Measurements from ENCODE around the gene PDE6D. TPM values are rescaled to one million over a fixed set of nuclear protein-coding genes. Genes with fewer than 3 reads are reported as not detected.

The PDE6D gene
- total and polyA plus RNA-seq, 2 of the 13 experiments (the other 11 are each of a cell fraction or from before 2014, with no cell fraction given), result 14.1 to 23.2 TPM

DNA sequence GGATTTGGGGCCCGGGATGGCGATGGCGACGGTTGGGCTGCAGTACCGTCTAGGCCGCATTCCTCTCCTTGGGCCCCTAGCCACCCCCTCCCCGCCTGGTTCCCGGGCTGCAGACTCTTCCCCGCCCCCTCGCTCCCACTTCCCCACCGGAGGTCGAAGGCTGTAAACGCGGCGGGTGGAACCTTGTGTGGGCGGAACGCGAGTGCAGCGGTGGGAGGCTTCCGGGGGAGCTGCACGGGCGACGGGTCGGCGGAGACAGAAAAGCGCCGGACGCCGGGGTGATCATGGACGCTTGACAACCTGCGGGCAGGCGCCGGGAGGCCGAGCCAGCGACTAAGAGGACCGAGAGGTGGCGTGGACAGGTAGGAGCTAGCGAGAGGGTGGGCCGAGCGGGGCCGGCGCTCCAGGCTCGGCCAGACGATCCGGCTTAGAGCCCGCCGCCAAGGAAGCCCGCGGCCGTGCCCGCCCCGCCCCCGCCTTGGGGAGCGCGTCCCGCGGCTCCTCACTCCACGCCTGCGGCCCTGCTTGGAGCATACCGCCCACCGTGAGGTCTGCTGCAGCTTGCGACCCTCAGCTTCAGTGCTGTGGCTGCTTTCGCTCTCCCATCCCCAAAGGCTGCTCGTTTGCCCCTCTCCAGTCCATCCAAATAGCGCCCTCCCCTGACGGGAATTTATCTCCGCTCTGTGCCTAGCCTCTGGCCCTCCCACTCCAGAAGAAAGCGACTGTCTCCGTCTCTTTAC, 5.3 kb upstream of the PDE6D start, which contains the start of gene COPS7B (continued):
- peak; percentile 96 for TF ChIP-seq TGIF2 (CRISPR knock-in tag; IDR thresholded peaks at IDR 0.05)
- peak; percentile 85 for TF ChIP-seq ZNF782 (CRISPR knock-in tag; IDR thresholded peaks at IDR 0.05; ENCODE audit: borderline replicate concordance)
- no peak for TF ChIP-seq JDP2 (CRISPR knock-in tag; IDR thresholded peaks at IDR 0.05; ENCODE audit: borderline replicate concordance)
- TF ChIP-seq, protein P1, sequence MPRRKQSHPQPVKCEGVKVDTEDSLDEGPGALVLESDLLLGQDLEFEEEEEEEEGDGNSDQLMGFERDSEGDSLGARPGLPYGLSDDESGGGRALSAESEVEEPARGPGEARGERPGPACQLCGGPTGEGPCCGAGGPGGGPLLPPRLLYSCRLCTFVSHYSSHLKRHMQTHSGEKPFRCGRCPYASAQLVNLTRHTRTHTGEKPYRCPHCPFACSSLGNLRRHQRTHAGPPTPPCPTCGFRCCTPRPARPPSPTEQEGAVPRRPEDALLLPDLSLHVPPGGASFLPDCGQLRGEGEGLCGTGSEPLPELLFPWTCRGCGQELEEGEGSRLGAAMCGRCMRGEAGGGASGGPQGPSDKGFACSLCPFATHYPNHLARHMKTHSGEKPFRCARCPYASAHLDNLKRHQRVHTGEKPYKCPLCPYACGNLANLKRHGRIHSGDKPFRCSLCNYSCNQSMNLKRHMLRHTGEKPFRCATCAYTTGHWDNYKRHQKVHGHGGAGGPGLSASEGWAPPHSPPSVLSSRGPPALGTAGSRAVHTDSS (CRISPR knock-in tag; conservative IDR thresholded peaks at IDR 0.05), result peak; percentile 91
- peak; percentile 96 for TF ChIP-seq ZNF124 (CRISPR knock-in tag; IDR thresholded peaks at IDR 0.05)
- peak; percentile 76; the same call in 1 of the 2 replicates for TF ChIP-seq GTF2F1 (IDR thresholded peaks at IDR 0.05; ENCODE audit: low read length)
- TF ChIP-seq SIN3B (IDR thresholded peaks at IDR 0.05; ENCODE audit: low read length), result peak; percentile 100
- TF ChIP-seq LCORL (IDR thresholded peaks at IDR 0.05), result no peak; the same call in 1 of the 2 replicates
- peak; percentile 86 for TF ChIP-seq LCORL (CRISPR knock-in tag; IDR thresholded peaks at IDR 0.05)
- TF ChIP-seq ZNF850 (CRISPR knock-in tag; conservative IDR thresholded peaks at IDR 0.05), result peak; percentile 58; the same call in 1 of the 2 replicates
- peak; percentile 69; the same call in 1 of the 2 replicates for TF ChIP-seq SOX13 (IDR thresholded peaks at IDR 0.05)
- peak in 1 of 2 experiments; percentile 81; a peak in 2 of 4 replicates for TF ChIP-seq SOX13 (CRISPR knock-in tag; conservative IDR thresholded peaks at IDR 0.05 in 1 of 2, IDR thresholded peaks at IDR 0.05 in 1 of 2)
- peak; percentile 93 for TF ChIP-seq NFKBIZ (CRISPR knock-in tag; IDR thresholded peaks at IDR 0.05)
- TF ChIP-seq, protein P2, sequence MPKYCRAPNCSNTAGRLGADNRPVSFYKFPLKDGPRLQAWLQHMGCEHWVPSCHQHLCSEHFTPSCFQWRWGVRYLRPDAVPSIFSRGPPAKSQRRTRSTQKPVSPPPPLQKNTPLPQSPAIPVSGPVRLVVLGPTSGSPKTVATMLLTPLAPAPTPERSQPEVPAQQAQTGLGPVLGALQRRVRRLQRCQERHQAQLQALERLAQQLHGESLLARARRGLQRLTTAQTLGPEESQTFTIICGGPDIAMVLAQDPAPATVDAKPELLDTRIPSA (CRISPR knock-in tag; IDR thresholded peaks at IDR 0.05; ENCODE audit: borderline replicate concordance), result peak; percentile 83; the same call in 1 of the 2 replicates
- peak; percentile 85; the same call in 1 of the 2 replicates for TF ChIP-seq ZNF251 (CRISPR knock-in tag; IDR thresholded peaks at IDR 0.05)
- TF ChIP-seq, protein P3, sequence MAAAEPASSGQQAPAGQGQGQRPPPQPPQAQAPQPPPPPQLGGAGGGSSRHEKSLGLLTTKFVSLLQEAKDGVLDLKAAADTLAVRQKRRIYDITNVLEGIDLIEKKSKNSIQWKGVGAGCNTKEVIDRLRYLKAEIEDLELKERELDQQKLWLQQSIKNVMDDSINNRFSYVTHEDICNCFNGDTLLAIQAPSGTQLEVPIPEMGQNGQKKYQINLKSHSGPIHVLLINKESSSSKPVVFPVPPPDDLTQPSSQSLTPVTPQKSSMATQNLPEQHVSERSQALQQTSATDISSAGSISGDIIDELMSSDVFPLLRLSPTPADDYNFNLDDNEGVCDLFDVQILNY (CRISPR knock-in tag; conservative IDR thresholded peaks at IDR 0.05), result peak; percentile 89
- TF ChIP-seq ZNF296 (CRISPR knock-in tag; conservative IDR thresholded peaks at IDR 0.05), result 0 out of 2 replicates have a peak, but pooled peaks have one; percentile 12
- TF ChIP-seq ZMYM2 (CRISPR knock-in tag; IDR thresholded peaks at IDR 0.05), result no peak; the same call in 1 of the 2 replicates
- TF ChIP-seq ZFP1 (CRISPR knock-in tag; IDR thresholded peaks at IDR 0.05), result peak; percentile 93
- TF ChIP-seq, protein P4, sequence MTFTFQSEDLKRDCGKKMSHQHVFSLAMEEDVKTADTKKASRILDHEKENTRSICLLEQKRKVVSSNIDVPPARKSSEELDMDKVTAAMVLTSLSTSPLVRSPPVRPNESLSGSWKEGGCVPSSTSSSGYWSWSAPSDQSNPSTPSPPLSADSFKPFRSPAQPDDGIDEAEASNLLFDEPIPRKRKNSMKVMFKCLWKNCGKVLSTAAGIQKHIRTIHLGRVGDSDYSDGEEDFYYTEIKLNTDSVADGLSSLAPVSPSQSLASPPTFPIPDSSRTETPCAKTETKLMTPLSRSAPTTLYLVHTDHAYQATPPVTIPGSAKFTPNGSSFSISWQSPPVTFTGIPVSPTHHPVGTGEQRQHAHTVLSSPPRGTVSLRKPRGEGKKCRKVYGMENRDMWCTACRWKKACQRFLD (CRISPR knock-in tag; IDR thresholded peaks at IDR 0.05; ENCODE audit: borderline replicate concordance), result peak; percentile 97
- peak; percentile 2; the same call in 1 of the 2 replicates for TF ChIP-seq SMC3 (IDR thresholded peaks at IDR 0.05; ENCODE audit: low read length)
- TF ChIP-seq ZBTB38 (CRISPR knock-in tag; IDR thresholded peaks at IDR 0.05), result peak; percentile 95
- TF ChIP-seq SMAD1 (CRISPR knock-in tag; IDR thresholded peaks at IDR 0.05; ENCODE audit: borderline replicate concordance, low read depth), result peak; percentile 98
- TF ChIP-seq, protein P5, sequence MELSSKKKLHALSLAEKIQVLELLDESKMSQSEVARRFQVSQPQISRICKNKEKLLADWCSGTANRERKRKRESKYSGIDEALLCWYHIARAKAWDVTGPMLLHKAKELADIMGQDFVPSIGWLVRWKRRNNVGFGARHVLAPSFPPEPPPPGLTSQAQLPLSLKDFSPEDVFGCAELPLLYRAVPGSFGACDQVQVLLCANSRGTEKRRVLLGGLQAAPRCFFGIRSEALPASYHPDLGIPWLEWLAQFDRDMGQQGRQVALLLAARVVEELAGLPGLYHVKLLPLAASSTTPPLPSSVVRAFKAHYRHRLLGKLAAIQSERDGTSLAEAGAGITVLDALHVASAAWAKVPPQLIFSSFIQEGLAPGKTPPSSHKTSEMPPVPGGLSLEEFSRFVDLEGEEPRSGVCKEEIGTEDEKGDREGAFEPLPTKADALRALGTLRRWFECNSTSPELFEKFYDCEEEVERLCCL (CRISPR knock-in tag; IDR thresholded peaks at IDR 0.05; ENCODE audit: borderline replicate concordance), result 0 out of 2 replicates have a peak, but pooled peaks have one; percentile 62
